HEK293T (cell line): Measurements from ENCODE around the gene KRTAP21-1.

Experiments
- ARNT ChIP-seq: fragments of 450-650 bp; IDR thresholded peaks from 2 replicates; pipeline ENCODE4 v1.6.1; 2017; ENCODE audit warnings: mild to moderate bottlenecking
- BHLHE40 ChIP-seq: fragments of 450-650 bp; IDR thresholded peaks from 2 replicates; pipeline ENCODE4 v1.6.1; 2016; ENCODE audit warnings: mild to moderate bottlenecking, moderate library complexity, borderline replicate concordance
- CTBP1 ChIP-seq: fragments of 450-650 bp; IDR thresholded peaks from 2 replicates; pipeline ENCODE4 v1.6.1; 2016; ENCODE audit warnings: borderline replicate concordance
- ELF4 ChIP-seq: fragments of 450-650 bp; IDR thresholded peaks from 2 replicates; pipeline ENCODE4 v1.6.1; 2017; ENCODE audit warnings: antibody characterized with exemption
- FOXA1 ChIP-seq: fragments of 450-650 bp; IDR thresholded peaks from 2 replicates; pipeline ENCODE4 v1.6.1; 2016; ENCODE audit warnings: mild to moderate bottlenecking
- FOXK2 ChIP-seq: fragments of 450-650 bp; IDR thresholded peaks from 2 replicates; pipeline ENCODE4 v1.6.1; 2016; ENCODE audit warnings: mild to moderate bottlenecking
- FOXM1 ChIP-seq: fragments of 450-650 bp; IDR thresholded peaks from 2 replicates; pipeline ENCODE4 v1.6.1; 2017; ENCODE audit warnings: mild to moderate bottlenecking, borderline replicate concordance
- HDGF ChIP-seq: fragments of 450-650 bp; IDR thresholded peaks from 2 replicates; pipeline ENCODE4 v1.6.1; 2017; ENCODE audit warnings: antibody characterized with exemption, borderline replicate concordance
- L3MBTL2 ChIP-seq: fragments of 450-650 bp; conservative IDR thresholded peaks from 2 replicates; pipeline ENCODE4 v1.6.1; 2016; ENCODE audit warnings: mild to moderate bottlenecking
- LEF1 ChIP-seq: fragments of 450-650 bp; IDR thresholded peaks from 2 replicates; pipeline ENCODE4 v1.6.1; 2017; ENCODE audit warnings: mild to moderate bottlenecking, borderline replicate concordance
- SP1 ChIP-seq: fragments of 450-650 bp; IDR thresholded peaks from 2 replicates; pipeline ENCODE4 v1.6.1; 2017
- SUZ12 ChIP-seq: fragments of 450-650 bp; IDR thresholded peaks from 2 replicates; pipeline ENCODE4 v1.6.1; 2016; ENCODE audit warnings: mild to moderate bottlenecking
- TARDBP ChIP-seq: fragments of 450-650 bp; IDR thresholded peaks from 2 replicates; pipeline ENCODE4 v1.6.1; 2016
- TF ChIP-seq, protein P1 (sequence below): fragments of 450-650 bp; IDR thresholded peaks from 2 replicates; pipeline ENCODE4 v1.6.1; 2016

DNA sequence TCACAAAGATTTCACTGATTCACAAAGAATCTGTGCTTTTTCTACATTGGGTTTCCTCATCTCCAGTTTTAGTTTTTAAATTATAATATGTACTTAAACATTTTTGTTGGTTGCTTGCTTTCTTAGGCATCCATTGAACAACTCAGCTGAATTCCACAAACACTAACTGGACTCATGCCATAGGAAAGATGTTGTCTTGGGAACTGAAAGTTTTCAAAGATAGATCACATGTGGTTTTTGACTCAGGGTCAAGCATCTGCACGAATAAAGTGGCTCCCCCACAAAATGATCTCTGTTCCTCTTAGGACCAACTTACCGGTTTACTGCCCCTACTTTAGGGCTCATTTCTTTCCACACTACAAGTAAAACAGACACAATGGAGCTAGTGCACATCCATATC lies 3.1 kb upstream of the KRTAP21-1 start:
- TF ChIP-seq SUZ12 (no peak), SP1 (no peak), HDGF (no peak), FOXM1 (no peak), BHLHE40 (no peak), LEF1 (no peak), TARDBP (no peak), CTBP1 (no peak), ELF4 (no peak), FOXK2 (no peak), ARNT (no peak), FOXA1 (no peak), L3MBTL2 (no peak)
- TF ChIP-seq, protein P1, sequence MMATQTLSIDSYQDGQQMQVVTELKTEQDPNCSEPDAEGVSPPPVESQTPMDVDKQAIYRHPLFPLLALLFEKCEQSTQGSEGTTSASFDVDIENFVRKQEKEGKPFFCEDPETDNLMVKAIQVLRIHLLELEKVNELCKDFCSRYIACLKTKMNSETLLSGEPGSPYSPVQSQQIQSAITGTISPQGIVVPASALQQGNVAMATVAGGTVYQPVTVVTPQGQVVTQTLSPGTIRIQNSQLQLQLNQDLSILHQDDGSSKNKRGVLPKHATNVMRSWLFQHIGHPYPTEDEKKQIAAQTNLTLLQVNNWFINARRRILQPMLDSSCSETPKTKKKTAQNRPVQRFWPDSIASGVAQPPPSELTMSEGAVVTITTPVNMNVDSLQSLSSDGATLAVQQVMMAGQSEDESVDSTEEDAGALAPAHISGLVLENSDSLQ, result no peak
